CD14-positive monocyte (primary cell): ENCODE results near the gene WDR82. TPM values are rescaled to one million over a fixed set of nuclear protein-coding genes. Genes with fewer than 3 reads are reported as not detected.

ENCODE experiments used
- DNase-seq, 3 donors: peaks; one replicate each; pipeline ENCODE4 v3.0.0-alpha.2; 2011 to 2022
- H2AFZ ChIP-seq: 2 replicates; pipeline ENCODE4 v1.6.0; 2012; ENCODE audit warnings: mild to moderate bottlenecking, low read depth, low read length, inconsistent platforms; ENCODE audit not compliant: insufficient read depth, poor library complexity, severe bottlenecking
- H3K27ac ChIP-seq, 2 donors: 1 replicate in 1 of 2; 2 replicates in 1 of 2; pipeline ENCODE4 v1.5.1; 2012 to 2013; ENCODE audit warnings: low read length in 2 of 2, control low read depth in 1 of 2, inconsistent platforms in 1 of 2, low read depth in 1 of 2, mild to moderate bottlenecking in 1 of 2
- H3K27me3 ChIP-seq, 2 donors: one replicate each; pipeline versions ENCODE4 v1.6.0 to v1.6.1; 2011 to 2013; ENCODE audit warnings: low read length in 2 of 2; ENCODE audit not compliant: control insufficient read depth in 2 of 2, insufficient read depth in 2 of 2
- H3K36me3 ChIP-seq, 2 donors: replicated peaks in 1 of 2; 1 replicate in 1 of 2; 2 replicates in 1 of 2; pipeline versions ENCODE4 v1.5.1 to v1.6.1; 2012 to 2013; ENCODE audit warnings: low read length in 2 of 2, control low read depth in 1 of 2, inconsistent platforms in 1 of 2, mild to moderate bottlenecking in 1 of 2; ENCODE audit not compliant: insufficient read depth in 2 of 2, control insufficient read depth in 1 of 2
- H3K4me1 ChIP-seq, 2 donors: 1 replicate in 1 of 2; 2 replicates in 1 of 2; pipeline versions ENCODE4 v1.5.1 to v1.6.1; 2012 to 2013; ENCODE audit warnings: low read length in 2 of 2, control low read depth in 1 of 2, inconsistent platforms in 1 of 2, mild to moderate bottlenecking in 1 of 2, moderate library complexity in 1 of 2; ENCODE audit not compliant: insufficient read depth in 2 of 2, control insufficient read depth in 1 of 2
- H3K4me2 ChIP-seq: replicated peaks from 2 replicates; pipeline ENCODE3; 2012; ENCODE audit warnings: low read length, moderate library complexity, mild to moderate bottlenecking; ENCODE audit not compliant: poor library complexity, severe bottlenecking; ENCODE audit errors: extremely low read depth
- H3K4me3 ChIP-seq, 3 experiments: fragments of 200-600 bp in 1 of 3; sonication (generic) in 1 of 3; replicated peaks in 1 of 3; 1 replicate in 2 of 3; 2 replicates in 1 of 3; pipeline ENCODE4 v1.5.1; 2011 to 2013; ENCODE audit warnings: low read length in 3 of 3, mild to moderate bottlenecking in 3 of 3, control low read depth in 2 of 3, low read depth in 2 of 3, inconsistent platforms in 1 of 3, moderate library complexity in 1 of 3
- H3K79me2 ChIP-seq: 2 replicates; pipeline ENCODE4 v1.6.0; 2012; ENCODE audit warnings: mild to moderate bottlenecking, control low read depth, inconsistent platforms, low read length, moderate library complexity; ENCODE audit not compliant: insufficient read depth
- H3K9ac ChIP-seq: 2 replicates; pipeline ENCODE4 v1.6.0; 2017; ENCODE audit warnings: low read length, mild to moderate bottlenecking; ENCODE audit not compliant: insufficient read depth, poor library complexity, severe bottlenecking
- H3K9me3 ChIP-seq, 2 donors: replicated peaks in 1 of 2; 1 replicate in 1 of 2; 2 replicates in 1 of 2; pipeline versions ENCODE4 v1.5.1 to v1.6.1; 2012 to 2013; ENCODE audit warnings: low read length in 2 of 2, control low read depth in 1 of 2; ENCODE audit not compliant: control insufficient read depth in 1 of 2, insufficient read depth in 1 of 2
- H4K20me1 ChIP-seq: 2 replicates; pipeline ENCODE4 v1.6.0; 2012; ENCODE audit warnings: mild to moderate bottlenecking, low read length, control low read depth, moderate library complexity; ENCODE audit not compliant: insufficient read depth
- H3K27ac Mint-ChIP-seq, 7 donors: one replicate each; pipeline ENCODE4 v1.8.0; 2020; ENCODE audit warnings: mild to moderate bottlenecking in 7 of 7, mixed read lengths in 7 of 7, moderate library complexity in 6 of 7, inconsistent platforms in 2 of 7
- H3K27me3 Mint-ChIP-seq, 3 donors: one replicate each; pipeline ENCODE4 v1.8.0; 2021 to 2022; ENCODE audit warnings: low read depth in 3 of 3, mild to moderate bottlenecking in 3 of 3, mixed read lengths in 3 of 3, moderate library complexity in 3 of 3, inconsistent platforms in 1 of 3
- H3K36me3 Mint-ChIP-seq, 2 donors: one replicate each; pipeline ENCODE4 v1.8.0; 2020; ENCODE audit warnings: mixed read lengths in 2 of 2, inconsistent platforms in 1 of 2, mild to moderate bottlenecking in 1 of 2
- H3K4me1 Mint-ChIP-seq: one replicate; pipeline ENCODE4 v1.8.0; 2020; ENCODE audit warnings: mild to moderate bottlenecking, mixed read lengths
- H3K4me3 Mint-ChIP-seq, 2 donors: one replicate each; pipeline ENCODE4 v1.8.0; 2020; ENCODE audit warnings: mild to moderate bottlenecking in 2 of 2, mixed read lengths in 2 of 2, moderate library complexity in 1 of 2
- H3K9me3 Mint-ChIP-seq, 7 donors: one replicate each; pipeline ENCODE4 v1.8.0; 2020 to 2022; ENCODE audit warnings: mixed read lengths in 7 of 7, mild to moderate bottlenecking in 6 of 7, moderate library complexity in 6 of 7, inconsistent platforms in 2 of 7
- CTCF ChIP-seq: fragments of 200-600 bp; IDR thresholded peaks from one replicate; pipeline ENCODE4 v1.8.0; 2022; ENCODE audit warnings: antibody characterized with exemption, mild to moderate bottlenecking
- WGBS: methylation state at CpG from one replicate; pipeline ENCODE4 v1.1.5; 2013; ENCODE audit warnings: missing lambda C conversion rate; ENCODE audit not compliant: insufficient coverage; 5-methylcytosine and 5-hydroxymethylcytosine counted together
- intact Hi-C, 2 donors: fragments of 100-400 bp; cut with micrococcal nuclease; formaldehyde crosslinking; loops; one replicate each; pipeline versions ENCODE4 v1.15.0 to v1.15.1; 2023
- polyA plus RNA-seq, 3 donors: library from polyadenylated mRNA; depleted of rRNA in 1 of 3; unstranded in 2 of 3; stranded (reverse) in 1 of 3; fragments of 300-500 nt in 2 of 3; fragments of >200 nt in 1 of 3; fragmentation: Illumina TruSeq in 2 of 3; gene quantifications; 1 replicate in 2 of 3; 2 replicates in 1 of 3; pipeline ENCODE4 v1.2.3, GENCODE V29; 2012 to 2021

The WDR82 gene
- polyA plus RNA-seq, 3 donors, result 27.3 to 33.4 (median 32.3) TPM

GRCh38 chr3:52230889-52231499 lies 47.5 kb downstream of the WDR82 start:
- Mint-ChIP-seq H3K36me3 (peaks cover 73 to 87% of the 10 kb centered on the region in 2 donors), H3K4me1 (peaks cover 34% of the 10 kb centered on the region), H3K9me3 (no peaks in the 10 kb centered on the region), H3K27ac (peak overlapping the region in 4 of 7 donors; percentile 33 to 91 (median 50)), H3K27me3 (peaks cover 0 to 1% (median 0%) of the 10 kb centered on the region in 3 donors), H3K4me3 (no peak overlapping the region)
- Histone ChIP-seq H3K36me3 (peaks cover 76 to 90% of the 10 kb centered on the region in 2 donors), H3K27ac (peak overlapping the region in 1 of 2 donors; percentile 36), H3K9me3 (no peaks in the 10 kb centered on the region), H3K4me3 (no peak overlapping the region), H3K9ac (no peak overlapping the region), H3K27me3 (no peaks in the 10 kb centered on the region), H3K4me1 (peaks cover 16 to 47% of the 10 kb centered on the region in 2 donors), H2AFZ (no peak overlapping the region), H3K4me2 (no peak overlapping the region), H4K20me1 (peaks cover 98% of the 10 kb centered on the region), H3K79me2 (peaks cover 50% of the 10 kb centered on the region)
- intact Hi-C loops, result loop anchor here (2.0 kb wide), 2 partner anchors 108 to 110 kb away; no protein-coding TSS in a partner anchor
- no peak for TF ChIP-seq CTCF
- no peak for DNase-seq
- 93% methylated on average over 16 of the region's 16 CpGs for WGBS

GRCh38 chr3:52230461-52230860 lies 48.0 kb downstream of the WDR82 start:
- Histone ChIP-seq H3K36me3 (peaks cover 73 to 85% of the 10 kb centered on the region in 2 donors), H3K9ac (no peak overlapping the region), H2AFZ (no peak overlapping the region), H3K4me1 (peaks cover 16 to 47% of the 10 kb centered on the region in 2 donors), H3K27ac (no peak overlapping the region), H4K20me1 (peaks cover 97% of the 10 kb centered on the region), H3K79me2 (peaks cover 44% of the 10 kb centered on the region), H3K9me3 (no peaks in the 10 kb centered on the region), H3K4me2 (no peak overlapping the region), H3K27me3 (no peaks in the 10 kb centered on the region), H3K4me3 (no peak overlapping the region)
- DNase-seq, result no peak
- H3K9me3 Mint-ChIP-seq, result no peaks in the 10 kb centered on the region
- no peak overlapping the region for H3K4me3 Mint-ChIP-seq
- peaks cover 34% of the 10 kb centered on the region for H3K4me1 Mint-ChIP-seq
- intact Hi-C loops, result loop anchor here (2.0 kb wide), 2 partner anchors 108 to 110 kb away; no protein-coding TSS in a partner anchor
- WGBS, result 98% methylated on average over 6 of the region's 6 CpGs
- H3K27ac Mint-ChIP-seq, result peak overlapping the region in 5 of 7 donors; percentile 8 to 46 (median 41)
- H3K27me3 Mint-ChIP-seq, result peaks cover 0 to 1% (median 0%) of the 10 kb centered on the region in 3 donors
- TF ChIP-seq CTCF, result no peak
- peaks cover 68 to 82% of the 10 kb centered on the region in 2 donors for H3K36me3 Mint-ChIP-seq
